NCI-H526 (cell line): ENCODE measurements around the gene PDGFRB.

Experiments
- DNase-seq, 2 experiments: peaks; one replicate each; lab custom pipeline; 2025; lab: John Stamatoyannopoulos, UW

The PDGFRB gene

GRCh38 chr5:150163035-150163434 lies 7.4 kb upstream of the PDGFRB start:
- no peak for DNase-seq

GRCh38 chr5:150162142-150162513 lies 6.5 kb upstream of the PDGFRB start:
- peak in 1 of 2 experiments; percentile 36 for DNase-seq

DNA sequence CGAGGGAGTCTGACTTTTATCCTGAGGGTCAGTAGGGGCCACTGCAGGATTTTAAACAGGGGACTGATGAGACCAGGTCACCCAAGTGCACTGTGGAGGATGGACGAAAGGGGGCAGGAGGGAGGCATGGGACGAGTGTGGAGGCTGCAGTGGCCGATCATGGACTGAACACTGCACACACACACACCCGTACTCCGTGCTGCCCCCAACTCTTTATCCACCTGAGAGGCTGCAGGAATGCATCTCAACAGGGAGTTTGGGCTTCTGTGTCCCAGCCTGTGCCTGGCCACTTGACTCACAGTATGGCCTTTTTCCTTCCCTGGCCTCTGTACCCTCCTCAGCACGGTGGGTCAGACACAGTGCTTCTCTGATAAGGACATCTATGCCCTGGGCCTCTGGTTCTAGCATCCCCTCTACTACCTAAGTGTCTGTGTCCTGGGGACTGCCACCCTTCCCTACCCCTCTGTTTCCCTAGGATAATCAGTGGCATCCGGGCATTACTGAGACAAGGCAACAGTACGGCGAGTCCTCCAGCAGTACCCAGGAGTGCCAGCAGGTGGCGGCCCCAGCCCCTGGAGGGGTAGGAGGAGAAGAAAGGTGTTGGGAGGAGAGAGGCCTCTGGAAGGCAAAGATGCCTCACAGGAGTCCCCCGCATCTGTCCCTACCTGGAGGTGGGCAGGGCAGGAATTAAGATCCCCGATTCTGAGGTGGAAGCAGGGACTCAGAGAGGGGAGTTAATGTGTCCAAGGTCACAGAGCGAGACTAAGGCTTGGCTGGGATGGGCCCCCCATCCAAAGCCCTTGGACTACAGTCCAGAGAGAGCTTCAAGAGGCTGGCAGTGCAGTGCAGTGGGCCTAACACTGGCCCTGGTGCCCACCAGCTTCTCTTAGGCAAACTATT lies 5.8 kb upstream of the PDGFRB start:
- peak; percentile 72 to 83 for DNase-seq

GRCh38 chr5:150160448-150161081 lies 4.9 kb upstream of the PDGFRB start:
- DNase-seq = no peak

GRCh38 chr5:150159741-150160179 lies 4.1 kb upstream of the PDGFRB start:
- no peak for DNase-seq

- no peak for DNase-seq
Observed at GRCh38 chr5:150159031-150159430, 3.4 kb upstream of the PDGFRB start.

DNA sequence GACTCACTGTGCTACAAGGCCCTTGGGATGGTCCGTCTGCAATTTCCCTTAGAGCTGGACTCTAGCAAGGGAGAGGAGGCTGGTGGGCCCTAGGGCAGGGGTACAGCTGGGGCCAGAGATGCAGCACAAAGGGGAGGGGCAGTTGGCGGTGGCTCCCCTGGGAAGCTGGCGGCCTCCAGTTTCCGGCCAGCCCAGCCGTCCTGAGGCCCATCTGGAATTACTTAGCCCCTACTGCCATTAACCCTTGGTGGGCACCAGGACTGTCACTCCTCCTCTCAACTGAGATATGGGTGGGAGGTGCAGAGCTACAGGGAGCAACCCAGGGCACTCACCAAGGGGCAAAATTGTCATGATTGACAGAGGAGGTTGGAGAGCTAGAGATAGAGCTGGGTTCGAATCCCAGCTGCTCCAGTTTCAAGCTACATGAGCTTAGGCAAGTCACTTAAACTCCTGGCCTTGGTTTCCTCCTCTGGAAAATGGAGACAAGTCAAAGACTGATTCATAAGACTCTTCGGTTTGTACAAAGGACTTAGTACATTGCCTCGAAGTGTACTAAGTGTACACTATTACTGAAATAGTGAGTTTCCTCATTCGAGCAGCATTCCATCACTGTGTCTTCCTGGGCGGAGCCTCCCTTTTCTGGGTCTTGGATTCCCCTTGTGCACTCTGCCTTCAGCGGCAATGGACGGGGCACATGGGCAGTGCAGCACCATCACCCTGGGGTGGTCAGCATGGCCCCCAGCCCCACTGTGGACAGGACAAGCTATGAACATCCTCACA lies 2.7 kb upstream of the PDGFRB start:
- no peak for DNase-seq

DNA sequence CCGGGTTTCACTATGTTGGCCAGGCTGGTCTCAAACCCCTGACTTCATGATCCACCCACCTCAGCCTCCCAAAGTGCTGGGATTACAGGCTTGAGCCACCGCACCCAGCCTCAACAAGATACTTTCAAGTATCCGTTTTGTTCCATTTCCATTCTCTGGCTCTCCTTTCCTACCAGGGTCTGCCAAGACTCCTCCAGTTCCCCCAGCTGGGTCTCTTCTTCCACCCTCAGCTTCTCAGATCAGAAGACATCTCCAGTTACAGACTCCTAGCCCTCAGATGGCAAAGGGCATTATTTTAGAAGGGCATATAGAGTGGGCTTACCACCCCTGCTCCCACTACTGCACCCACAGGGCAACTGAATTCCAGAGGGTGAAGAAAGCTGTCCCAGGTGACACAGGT lies 1.5 kb upstream of the PDGFRB start:
- DNase-seq = no peak

- no peak for DNase-seq
Observed at GRCh38 chr5:150156540-150156939, 895 bp upstream of the PDGFRB start.

DNA sequence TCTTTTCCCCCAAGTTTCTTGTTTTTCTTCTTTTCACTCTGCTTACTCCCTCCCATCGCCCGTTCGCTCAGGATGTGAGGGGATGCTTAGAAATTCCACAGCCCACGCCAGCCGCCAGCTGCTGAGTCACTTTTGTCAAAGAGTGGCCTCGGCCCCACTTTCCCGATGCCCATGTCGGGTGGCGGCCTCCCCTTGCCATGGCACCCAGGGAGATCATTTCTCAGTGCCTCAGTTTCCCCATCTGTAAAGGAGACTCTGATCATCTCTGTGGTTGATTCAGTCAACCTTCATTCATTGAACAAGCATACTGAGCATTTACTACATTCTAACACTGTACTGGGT lies 353 bp upstream of the PDGFRB start:
- no peak for DNase-seq

GRCh38 chr5:150154618-150155128 lies 972 bp downstream of the PDGFRB start:
- DNase-seq = no peak

GRCh38 chr5:150153957-150154617 lies 1.6 kb downstream of the PDGFRB start:
- DNase-seq = peak in 1 of 2 experiments; percentile 5

GRCh38 chr5:150153483-150153882 lies 2.2 kb downstream of the PDGFRB start:
- no peak for DNase-seq

DNA sequence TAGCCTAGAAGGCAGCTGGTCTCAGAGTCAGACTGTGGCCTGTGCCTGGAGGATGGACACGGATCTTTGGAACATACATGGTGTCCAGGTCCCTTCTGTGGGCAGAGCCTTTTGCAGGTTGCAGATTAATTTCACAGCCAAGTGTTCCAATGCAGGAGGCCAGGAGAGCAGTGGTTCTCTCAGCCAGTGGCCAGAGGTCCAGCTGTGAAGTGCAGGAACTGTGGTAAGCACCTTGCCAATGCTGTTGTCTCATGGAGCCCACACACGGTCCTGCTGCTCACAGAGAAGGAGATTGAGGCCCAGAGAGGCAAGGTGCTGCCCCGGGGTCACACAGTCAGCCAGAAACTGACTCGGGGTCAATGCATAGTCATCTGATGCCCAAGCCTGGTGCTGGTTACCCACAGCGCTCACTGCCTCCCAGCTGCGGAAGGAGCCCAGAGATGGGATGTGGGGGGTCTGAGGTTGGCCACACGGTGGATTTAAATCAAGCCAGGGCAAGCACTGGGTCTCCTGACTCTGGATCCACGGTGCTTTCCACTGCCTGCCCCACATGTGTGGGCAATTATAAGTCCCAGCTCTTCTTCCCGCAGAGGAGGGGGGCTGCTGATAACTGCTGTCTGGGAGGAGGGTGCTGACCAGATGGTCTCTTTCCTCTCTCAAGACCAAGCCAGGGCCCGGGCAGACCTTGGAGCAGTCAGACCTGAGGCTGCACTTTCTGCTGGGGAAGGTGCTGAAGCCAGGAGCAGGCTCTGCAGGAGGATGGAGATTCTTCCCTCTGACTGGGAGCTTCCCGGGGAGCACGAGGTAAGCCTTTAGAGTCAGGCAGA lies 2.8 kb downstream of the PDGFRB start:
- no peak for DNase-seq

DNA sequence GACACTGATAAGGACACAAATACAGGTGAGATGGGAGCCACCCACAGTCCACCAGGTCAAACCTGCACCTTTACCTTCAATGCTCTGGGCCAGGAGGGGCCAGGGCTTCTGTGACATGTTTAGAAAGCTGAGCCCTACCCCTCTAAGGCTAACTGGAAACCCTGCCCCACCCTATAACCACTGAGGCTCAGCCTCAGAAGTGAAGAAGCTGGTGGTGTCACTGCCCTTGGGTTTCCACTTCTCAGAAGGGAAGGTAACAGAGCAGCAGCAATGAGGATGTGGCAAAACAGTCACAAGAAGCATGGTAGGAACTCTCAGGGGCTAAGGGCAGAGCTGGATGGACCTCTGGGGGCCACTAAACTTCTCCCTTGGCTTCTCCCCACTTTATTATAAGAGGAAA lies 6.0 kb downstream of the PDGFRB start:
- no peak for DNase-seq

GRCh38 chr5:150148117-150148927 lies 7.3 kb downstream of the PDGFRB start:
- DNase-seq = no peak

DNA sequence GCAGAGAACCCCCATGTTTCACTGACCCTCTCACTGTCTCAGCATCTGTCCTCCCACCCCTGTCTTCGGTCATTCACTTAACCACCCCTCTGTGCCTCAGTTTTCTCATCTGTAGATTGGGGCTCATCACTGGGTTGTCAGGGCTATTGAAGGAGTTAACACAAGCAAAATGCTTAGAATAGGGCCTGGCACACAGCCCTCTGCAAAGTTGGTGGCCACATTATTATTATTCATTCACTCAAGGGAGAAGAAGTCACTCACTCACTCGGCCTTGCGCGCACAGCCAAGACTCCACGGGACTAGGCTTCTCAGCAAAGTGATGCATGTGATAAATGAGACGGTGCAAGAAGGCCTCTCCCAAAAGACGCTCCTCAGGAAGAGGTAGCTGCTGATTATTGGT lies 8.0 kb downstream of the PDGFRB start:
- no peak for DNase-seq

- no peak for DNase-seq
Observed at GRCh38 chr5:150146862-150147601, 8.6 kb downstream of the PDGFRB start.

DNA sequence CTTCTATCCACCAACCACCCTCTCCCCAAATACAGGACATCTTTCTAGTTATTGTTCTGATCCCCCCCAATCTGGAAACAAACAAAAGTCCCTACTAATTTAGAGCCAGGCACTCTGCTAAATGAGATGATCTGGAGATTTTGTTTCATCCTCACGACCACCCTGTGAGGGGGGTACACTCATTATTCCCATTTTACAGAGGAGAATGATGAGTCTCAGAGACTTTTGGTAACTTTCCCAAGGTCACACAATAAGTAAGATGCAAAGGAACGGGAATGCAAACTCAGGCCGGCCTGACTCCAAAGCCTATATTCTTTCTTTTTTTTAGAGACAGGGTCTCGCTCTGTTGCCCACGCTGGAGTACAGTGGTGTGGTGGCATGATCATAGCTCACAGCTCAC lies 9.4 kb downstream of the PDGFRB start:
- DNase-seq = no peak

- no peak for DNase-seq
Observed at GRCh38 chr5:150144879-150145278, 10.8 kb downstream of the PDGFRB start.
